Endothelial cell of umbilical vein (primary cell): ENCODE measurements around the gene GRIK1. TPM values are rescaled to one million over a fixed set of nuclear protein-coding genes. Genes with fewer than 3 reads are reported as not detected.

Experiments
- BruUV-seq: library from RNA; stranded (reverse); fragments of 400-500 nt; replicated peaks from 2 replicates; lab custom pipeline; 2021; lab: Mats Ljungman, UMichigan
- CTCF ChIA-PET: fragments of 300-600, 350-600 bp; sonication (Branson Sonifier 250); formaldehyde crosslinking; loops from one replicate; lab custom pipeline; 2021; ENCODE audit warnings: antibody characterized with exemption, inconsistent platforms; lab: Charles Lee
- POLR2A ChIA-PET: fragments of 300-600, 350-600 bp; sonication (Branson Sonifier 250); formaldehyde crosslinking; loops from one replicate; lab custom pipeline; 2021; ENCODE audit warnings: antibody characterized with exemption, inconsistent platforms; lab: Charles Lee
- DNase-seq: peaks from one replicate; pipeline ENCODE4 v3.0.0-alpha.2; 2011; ENCODE audit warnings: low read depth, low spot score
- FAIRE-seq: peaks from 2 replicates; lab custom pipeline; 2011; peaks lifted over from hg19 to GRCh38; lab: Jason Lieb, UNC
- H2AFZ ChIP-seq: 2 replicates; pipeline ENCODE4 v1.6.0; 2012; ENCODE audit warnings: low read depth, low read length, control low read depth, inconsistent platforms
- H3K27ac ChIP-seq: 2 replicates; pipeline ENCODE4 v1.5.1; 2011; ENCODE audit warnings: low read depth, mild to moderate bottlenecking, control low read depth, low read length, moderate library complexity; ENCODE audit not compliant: insufficient read depth
- H3K27me3 ChIP-seq, 2 experiments: 2 replicates each; pipeline versions ENCODE4 v1.6.0 to v1.6.1; 2011; ENCODE audit warnings: low read length in 2 of 2, mixed read lengths in 1 of 2; ENCODE audit not compliant: control insufficient read depth in 2 of 2, insufficient read depth in 2 of 2
- H3K36me3 ChIP-seq, 2 experiments: 2 replicates in 1 of 2; 3 replicates in 1 of 2; pipeline ENCODE4 v1.5.1; 2011; ENCODE audit warnings: low read length in 2 of 2, mild to moderate bottlenecking in 1 of 2, moderate library complexity in 1 of 2; ENCODE audit not compliant: control insufficient read depth in 2 of 2, insufficient read depth in 2 of 2; ENCODE audit errors: extremely low read depth in 1 of 2
- H3K4me1 ChIP-seq: 3 replicates; pipeline ENCODE4 v1.5.1; 2011; ENCODE audit warnings: mild to moderate bottlenecking, low read length; ENCODE audit not compliant: control insufficient read depth, insufficient read depth; ENCODE audit errors: extremely low read depth
- H3K4me2 ChIP-seq: 2 replicates; pipeline ENCODE4 v1.6.1; 2011; ENCODE audit warnings: low read length, control low read depth, mixed read lengths; ENCODE audit not compliant: insufficient read depth
- H3K4me3 ChIP-seq, 3 experiments: fragments of 200-600 bp in 1 of 3; sonication (generic), shearing (Covaris generic) in 1 of 3; replicated peaks in 1 of 3; 2 replicates each; pipeline ENCODE4 v1.5.1; 2011 to 2016; ENCODE audit warnings: control low read depth in 3 of 3, low read length in 3 of 3, mild to moderate bottlenecking in 2 of 3, inconsistent platforms in 1 of 3, low read depth in 1 of 3, moderate library complexity in 1 of 3; ENCODE audit not compliant: insufficient read depth in 1 of 3
- H3K79me2 ChIP-seq: 2 replicates; pipeline ENCODE4 v1.6.0; 2012; ENCODE audit warnings: low read length, inconsistent platforms; ENCODE audit not compliant: control insufficient read depth, insufficient read depth
- H3K9ac ChIP-seq: replicated peaks from 2 replicates; pipeline ENCODE3; 2011; ENCODE audit warnings: low read length, control low read depth; ENCODE audit not compliant: insufficient read depth; ENCODE audit errors: extremely low read depth
- H3K9me1 ChIP-seq: replicated peaks from 3 replicates; pipeline ENCODE4 v1.6.0; 2011; ENCODE audit warnings: mild to moderate bottlenecking, low read length; ENCODE audit not compliant: control insufficient read depth, insufficient read depth; ENCODE audit errors: extremely low read depth
- H3K9me3 ChIP-seq: replicated peaks from 2 replicates; pipeline ENCODE4 v1.5.1; 2012; ENCODE audit warnings: low read length, inconsistent platforms; ENCODE audit not compliant: control insufficient read depth, insufficient read depth
- H4K20me1 ChIP-seq: replicated peaks from 2 replicates; pipeline ENCODE3; 2011; ENCODE audit warnings: mild to moderate bottlenecking, low read length; ENCODE audit not compliant: control insufficient read depth, insufficient read depth; ENCODE audit errors: extremely low read depth
- CTCF ChIP-seq, 2 donors: IDR thresholded peaks; 1 replicate in 1 of 2; 2 replicates in 1 of 2; pipeline ENCODE4 v1.5.1; 2011; ENCODE audit warnings: low read length in 2 of 2, mild to moderate bottlenecking in 2 of 2, moderate library complexity in 2 of 2, control low read depth in 1 of 2, inconsistent platforms in 1 of 2, low read depth in 1 of 2; ENCODE audit not compliant: insufficient read depth in 1 of 2; ENCODE audit errors: extremely low read depth in 1 of 2
- EZH2 ChIP-seq: IDR thresholded peaks from 2 replicates; pipeline ENCODE4 v1.6.1; 2012; ENCODE audit warnings: borderline replicate concordance, low read depth, mild to moderate bottlenecking, moderate library complexity, low read length, inconsistent platforms; ENCODE audit not compliant: severe bottlenecking
- FOS ChIP-seq: IDR thresholded peaks from 2 replicates; pipeline ENCODE4 v1.6.1; 2011; ENCODE audit warnings: mild to moderate bottlenecking, low read length, moderate library complexity, borderline replicate concordance; ENCODE audit not compliant: insufficient read depth
- GATA2 ChIP-seq: IDR thresholded peaks from 2 replicates; pipeline ENCODE4 v1.7.0; 2011; ENCODE audit warnings: low read depth, mild to moderate bottlenecking, moderate library complexity, mixed read lengths, low read length; ENCODE audit not compliant: insufficient read length, insufficient read depth
- JUN ChIP-seq: IDR thresholded peaks from 2 replicates; pipeline ENCODE4 v1.6.1; 2011; ENCODE audit warnings: borderline replicate concordance, low read depth; ENCODE audit not compliant: insufficient read length, insufficient read depth
- MAX ChIP-seq: IDR thresholded peaks from 2 replicates; pipeline ENCODE4 v1.6.1; 2011; ENCODE audit not compliant: insufficient read depth, insufficient read length
- MYC ChIP-seq: IDR thresholded peaks from one replicate; pipeline ENCODE4 v1.6.1; 2011; ENCODE audit warnings: mild to moderate bottlenecking, low read depth, low read length
- POLR2A ChIP-seq: IDR thresholded peaks from 2 replicates; pipeline ENCODE4 v1.6.1; 2012; ENCODE audit warnings: low read depth, mild to moderate bottlenecking, control low read depth, low read length
- POLR2AphosphoS5 ChIP-seq: IDR thresholded peaks from 2 replicates; pipeline ENCODE4 v1.6.1; 2012; ENCODE audit warnings: low read depth, mild to moderate bottlenecking, control low read depth, low read length, moderate library complexity; ENCODE audit not compliant: insufficient read depth
- dilution Hi-C: fragments of 300-500 bp; cut with MboI; formaldehyde crosslinking; loops from one replicate; pipeline ENCODE4 v1.15.0; 2019; ENCODE audit warnings: low sequenced_read_pairs; ENCODE audit not compliant: extremely low pct_ligation_motif_present
- intact Hi-C: fragments of 100-400 bp; cut with micrococcal nuclease; formaldehyde crosslinking; loops from one replicate; pipeline ENCODE4 v1.10.0; 2022
- polyA plus RNA-seq, 4 experiments: library from polyadenylated mRNA; depleted of rRNA in 3 of 4; stranded (reverse) in 3 of 4; unstranded in 1 of 4; fragments of >200 nt; gene quantifications; 2 replicates each; pipeline versions ENCODE4 v1.2.1 to v1.2.3, GENCODE V29; 2011 to 2012; ENCODE audit warnings: missing spikeins in 1 of 4
- total RNA-seq: library from RNA; stranded (reverse); gene quantifications from 2 replicates; pipeline ENCODE4 v1.2.3, GENCODE V29; 2021

GRIK1 gene
- total and polyA plus RNA-seq, 2 donors (not counting 3 experiments of a cell fraction or from before 2014, with no cell fraction given): not detected

DNA sequence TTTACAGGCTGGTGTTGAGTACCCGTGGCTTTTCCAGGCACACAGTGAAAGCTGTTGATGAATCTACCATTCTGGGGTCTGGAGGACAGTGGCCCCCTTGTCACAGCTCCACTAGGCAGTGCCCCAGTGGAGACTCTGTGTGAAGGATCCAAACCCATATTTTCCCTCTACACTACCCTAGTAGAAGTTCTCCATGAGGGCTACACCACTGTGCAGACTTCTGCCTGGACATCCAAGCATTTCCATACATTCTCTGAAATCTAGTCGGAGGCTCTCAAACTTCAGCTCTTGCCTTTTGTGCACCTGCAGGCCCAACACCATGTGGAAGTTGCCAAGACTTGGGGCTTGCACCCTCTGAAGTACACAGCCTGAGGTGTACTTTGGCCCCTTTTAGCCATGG, 413.3 kb downstream of the GRIK1 start:
- no TSS peak for BruUV-seq
- no peak overlapping the region for H3K27ac ChIP-seq
- H3K9me1 ChIP-seq: no peaks in the 10 kb centered on the region
- H3K9me3 ChIP-seq: no peaks in the 10 kb centered on the region
- dilution Hi-C loops (no loop called here), intact Hi-C loops (no loop called here)
- H3K36me3 ChIP-seq: no peaks in the 10 kb centered on the region
- POLR2A ChIA-PET: no interaction called here
- CTCF ChIA-PET: no interaction called here
- H3K4me1 ChIP-seq: no peaks in the 10 kb centered on the region
- H3K9ac ChIP-seq: no peak overlapping the region
- H3K27me3 ChIP-seq: no peaks in the 10 kb centered on the region
- FAIRE-seq: no peak
- no peak overlapping the region for H3K4me2 ChIP-seq
- no peak overlapping the region for H2AFZ ChIP-seq
- TF ChIP-seq GATA2 (no peak), POLR2A (no peak), EZH2 (no peak), FOS (no peak), JUN (no peak), CTCF (IDR thresholded peaks at IDR 0.05; ENCODE audit: extremely low read depth in 1 of 2, insufficient read depth in 1 of 2, low read depth in 1 of 2, low read length in 2 of 2) (no peak), POLR2AphosphoS5 (no peak), MAX (no peak), MYC (no peak)
- H3K4me3 ChIP-seq: no peak overlapping the region
- H4K20me1 ChIP-seq: no peaks in the 10 kb centered on the region
- no peaks in the 10 kb centered on the region for H3K79me2 ChIP-seq
- no peak for DNase-seq
